ENCODE results near the gene KCNF1. TPM values are rescaled to one million over a fixed set of nuclear protein-coding genes. Genes with fewer than 3 reads are reported as not detected.

KCNF1 gene
- total and polyA plus RNA-seq, 2 of the 8 experiments (the other 6 are each of a cell fraction or from before 2014, with no cell fraction given): 0.48 to 1.5 TPM

DNA sequence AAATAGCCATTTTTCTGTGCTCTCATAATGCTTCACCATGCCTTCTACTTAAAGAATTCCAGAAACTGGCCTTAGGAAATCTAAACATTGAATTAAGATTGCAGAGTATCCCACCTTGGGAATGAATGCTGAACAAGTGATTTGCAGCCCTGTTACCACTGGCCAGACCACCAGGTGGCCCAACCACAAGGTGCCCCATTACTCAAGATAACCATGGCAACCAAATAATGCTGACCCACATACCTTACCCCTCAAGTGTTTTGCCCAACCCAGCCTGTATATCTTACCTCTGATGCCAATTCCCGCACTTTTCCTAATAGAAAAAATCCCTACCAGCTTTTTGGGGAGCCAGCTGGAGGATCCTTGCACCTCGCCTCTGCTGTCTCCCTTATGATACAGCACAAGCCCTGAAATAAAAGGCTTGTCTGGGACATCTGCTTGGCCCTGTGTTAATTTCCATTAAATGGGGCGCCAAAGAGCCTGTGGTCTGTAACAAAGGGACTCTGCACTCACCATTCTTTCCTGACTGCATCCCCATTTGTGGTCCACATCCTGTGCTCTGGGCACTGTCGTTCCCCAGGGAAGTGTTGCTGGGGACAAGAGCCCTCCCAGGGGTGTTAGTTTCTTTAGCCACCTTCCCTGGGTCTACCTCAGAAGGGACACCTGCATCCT, 17.3 kb upstream of the KCNF1 start:
- H4K91ac ChIP-seq (replicated peaks; ENCODE audit: insufficient read length, low read length): no peak overlapping the region
- no peak overlapping the region for H3K4me2 ChIP-seq (ENCODE audit: insufficient read depth in 1 of 2, low read depth in 2 of 2, low read length in 2 of 2)
- peaks cover 0 to 5% (median under 1%) of the 10 kb centered on the region in 4 experiments; a peak in 3 of 7 replicates for H3K4me1 ChIP-seq (replicated peaks in 1 of 4; ENCODE audit: control insufficient read depth in 3 of 4, insufficient read depth in 4 of 4, low read length in 3 of 4)
- H3K14ac ChIP-seq (ENCODE audit: insufficient read length): no peak overlapping the region
- no peak overlapping the region for H3K56ac ChIP-seq (replicated peaks; ENCODE audit: insufficient read length, low read depth, low read length)
- H2BK20ac ChIP-seq (ENCODE audit: low read length): peak overlapping the region; percentile 15; the same call in 1 of the 2 replicates
- no peak overlapping the region for H4K8ac ChIP-seq (ENCODE audit: extremely low read depth, insufficient read depth, low read length)
- no peak overlapping the region for H4K5ac ChIP-seq (ENCODE audit: insufficient read length, low read depth, low read length)
- no peak overlapping the region; the same call in 1 of the 2 replicates for H2BK12ac ChIP-seq (ENCODE audit: low read depth, low read length)
- H2BK5ac ChIP-seq (ENCODE audit: low read depth, low read length): no peak overlapping the region
- no peak overlapping the region for H3K4ac ChIP-seq (replicated peaks; ENCODE audit: insufficient read length, low read depth, low read length)
- 66% methylated on average over 4 of the region's 4 CpGs; no CpG with 5 or more reads in 1 of the 2 experiments for WGBS, 2 experiments (ENCODE audit: extremely low coverage in 1 of 2, insufficient coverage in 1 of 2, insufficient read length in 1 of 2, insufficient replicate concordance in 2 of 2, low coverage in 1 of 2, low lambda C conversion rate in 2 of 2, missing lambda C conversion rate in 1 of 2)
- H3K18ac ChIP-seq (ENCODE audit: extremely low read depth, low read length): 0 out of 2 replicates have a peak overlapping the region, but pooled peaks have one; percentile 49
- CTCF ChIA-PET (ENCODE audit: partially characterized antibody): interaction anchor here (1.1 to 4.1 kb wide), 4 partner anchors 18 to 63 kb away, joined by 3 to 23 read pairs (median 11); partner anchors contain the start of gene KCNF1
- H2AFZ ChIP-seq (ENCODE audit: low read length): peak overlapping the region; percentile 16; the same call in 1 of the 2 replicates
- H3K9me3 ChIP-seq (ENCODE audit: insufficient read depth in 2 of 2, low read depth in 1 of 2, low read length in 1 of 2): no peaks in the 10 kb centered on the region
- no peaks in the 10 kb centered on the region for H3K79me1 ChIP-seq (ENCODE audit: low read depth, low read length)
- peak; percentile 66 for FAIRE-seq
- no peak for DNase-seq (ENCODE audit: low read depth in 1 of 2, low spot score in 2 of 2)
- no peak overlapping the region for H3K4me3 ChIP-seq (ENCODE audit: extremely low read depth in 1 of 4, insufficient read depth in 2 of 4, low read depth in 3 of 4, low read length in 4 of 4)
- no peak overlapping the region for H2BK120ac ChIP-seq (replicated peaks; ENCODE audit: low read depth, low read length)
- peaks cover 4% of the 10 kb centered on the region; the same call in 1 of the 2 replicates for H3K23me2 ChIP-seq (ENCODE audit: low read depth, low read length)
- no peak overlapping the region for H3K9ac ChIP-seq (replicated peaks in 1 of 4; ENCODE audit: extremely low read depth in 1 of 4, low read depth in 3 of 4, low read length in 3 of 4)
- no peak overlapping the region for H3K27ac ChIP-seq (ENCODE audit: low read depth, low read length)
- H3K27me3 ChIP-seq (replicated peaks in 1 of 4; ENCODE audit: control insufficient read depth in 3 of 4, extremely low read depth in 1 of 4, insufficient read depth in 3 of 4, low read length in 3 of 4): peaks cover 0 to 2% (median 0%) of the 10 kb centered on the region in 4 experiments; a peak in 1 of 7 replicates
- H4K20me1 ChIP-seq (replicated peaks in 1 of 2; ENCODE audit: control insufficient read depth in 1 of 2, insufficient read depth in 2 of 2, low read length in 2 of 2): no peaks in the 10 kb centered on the region
- H3K36me3 ChIP-seq (ENCODE audit: control insufficient read depth in 2 of 4, insufficient read depth in 4 of 4, low read length in 3 of 4): no peaks in the 10 kb centered on the region
- no peaks in the 10 kb centered on the region for H3K79me2 ChIP-seq (ENCODE audit: control insufficient read depth in 1 of 2, insufficient read depth in 2 of 2, low read length in 2 of 2)
- POLR2A ChIA-PET (ENCODE audit: partially characterized antibody): no interaction called here
- no peak overlapping the region for H2BK15ac ChIP-seq (ENCODE audit: low read length)
- H2AK5ac ChIP-seq (ENCODE audit: low read depth, low read length): 0 out of 2 replicates have a peak overlapping the region, but pooled peaks have one; percentile 19
- no peak overlapping the region for H3K23ac ChIP-seq (ENCODE audit: insufficient read length)
- TF ChIP-seq, protein P1, sequence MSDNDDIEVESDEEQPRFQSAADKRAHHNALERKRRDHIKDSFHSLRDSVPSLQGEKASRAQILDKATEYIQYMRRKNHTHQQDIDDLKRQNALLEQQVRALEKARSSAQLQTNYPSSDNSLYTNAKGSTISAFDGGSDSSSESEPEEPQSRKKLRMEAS (IDR thresholded peaks at IDR 0.05): no peak
- TF ChIP-seq SAP30 (IDR thresholded peaks at IDR 0.05; ENCODE audit: insufficient read depth, insufficient replicate concordance, low read length): no peak
- no peak for TF ChIP-seq SP2 (IDR thresholded peaks at IDR 0.05; ENCODE audit: low read length)
- no peak for TF ChIP-seq YY1 (IDR thresholded peaks at IDR 0.05; ENCODE audit: low read depth, low read length)
- no peak for TF ChIP-seq CREB1 (IDR thresholded peaks at IDR 0.05)
- TF ChIP-seq BCL11A (IDR thresholded peaks at IDR 0.05; ENCODE audit: low read depth in 2 of 2, low read length in 2 of 2): no peak
- TF ChIP-seq TAF7 (optimal IDR thresholded peaks at IDR 0.05; ENCODE audit: borderline replicate concordance, low read depth, low read length): no peak
- peak; percentile 25; the same call in 1 of the 2 replicates for TF ChIP-seq MAFK (IDR thresholded peaks at IDR 0.05; ENCODE audit: low read depth, low read length)
- TF ChIP-seq, protein P2, sequence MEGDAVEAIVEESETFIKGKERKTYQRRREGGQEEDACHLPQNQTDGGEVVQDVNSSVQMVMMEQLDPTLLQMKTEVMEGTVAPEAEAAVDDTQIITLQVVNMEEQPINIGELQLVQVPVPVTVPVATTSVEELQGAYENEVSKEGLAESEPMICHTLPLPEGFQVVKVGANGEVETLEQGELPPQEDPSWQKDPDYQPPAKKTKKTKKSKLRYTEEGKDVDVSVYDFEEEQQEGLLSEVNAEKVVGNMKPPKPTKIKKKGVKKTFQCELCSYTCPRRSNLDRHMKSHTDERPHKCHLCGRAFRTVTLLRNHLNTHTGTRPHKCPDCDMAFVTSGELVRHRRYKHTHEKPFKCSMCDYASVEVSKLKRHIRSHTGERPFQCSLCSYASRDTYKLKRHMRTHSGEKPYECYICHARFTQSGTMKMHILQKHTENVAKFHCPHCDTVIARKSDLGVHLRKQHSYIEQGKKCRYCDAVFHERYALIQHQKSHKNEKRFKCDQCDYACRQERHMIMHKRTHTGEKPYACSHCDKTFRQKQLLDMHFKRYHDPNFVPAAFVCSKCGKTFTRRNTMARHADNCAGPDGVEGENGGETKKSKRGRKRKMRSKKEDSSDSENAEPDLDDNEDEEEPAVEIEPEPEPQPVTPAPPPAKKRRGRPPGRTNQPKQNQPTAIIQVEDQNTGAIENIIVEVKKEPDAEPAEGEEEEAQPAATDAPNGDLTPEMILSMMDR (IDR thresholded peaks at IDR 0.05; ENCODE audit: control extremely low read depth in 1 of 3, insufficient read depth in 1 of 3, low read depth in 1 of 3, low read length in 3 of 3): peak in 2 of 3 experiments; percentile 41 to 46; a peak in 2 of 4 replicates
